HUES6 (cell line): ENCODE results near the gene DISC1.

Source experiments
- H3K27ac ChIP-seq: 2 replicates; pipeline ENCODE4 v1.7.0; 2013; ENCODE audit warnings: low read depth, mild to moderate bottlenecking, low read length, inconsistent platforms
- H3K27me3 ChIP-seq: 2 replicates; pipeline ENCODE4 v1.6.1; 2013; ENCODE audit warnings: low read length; ENCODE audit not compliant: control insufficient read depth, insufficient read depth
- H3K36me3 ChIP-seq: 2 replicates; pipeline ENCODE4 v1.6.1; 2013; ENCODE audit warnings: low read length; ENCODE audit not compliant: control insufficient read depth, insufficient read depth
- H3K4me1 ChIP-seq: 2 replicates; pipeline ENCODE4 v1.6.1; 2013; ENCODE audit warnings: low read length; ENCODE audit not compliant: control insufficient read depth, insufficient read depth
- H3K4me3 ChIP-seq: 2 replicates; pipeline ENCODE4 v1.5.1; 2013; ENCODE audit warnings: low read depth, low read length
- H3K9ac ChIP-seq: one replicate; pipeline ENCODE4 v1.6.1; 2013; ENCODE audit warnings: mild to moderate bottlenecking, low read length
- H3K9me3 ChIP-seq: 2 replicates; pipeline ENCODE4 v1.6.1; 2013; ENCODE audit warnings: low read depth, low read length; ENCODE audit not compliant: control insufficient read depth, insufficient read depth

Gene DISC1

DNA sequence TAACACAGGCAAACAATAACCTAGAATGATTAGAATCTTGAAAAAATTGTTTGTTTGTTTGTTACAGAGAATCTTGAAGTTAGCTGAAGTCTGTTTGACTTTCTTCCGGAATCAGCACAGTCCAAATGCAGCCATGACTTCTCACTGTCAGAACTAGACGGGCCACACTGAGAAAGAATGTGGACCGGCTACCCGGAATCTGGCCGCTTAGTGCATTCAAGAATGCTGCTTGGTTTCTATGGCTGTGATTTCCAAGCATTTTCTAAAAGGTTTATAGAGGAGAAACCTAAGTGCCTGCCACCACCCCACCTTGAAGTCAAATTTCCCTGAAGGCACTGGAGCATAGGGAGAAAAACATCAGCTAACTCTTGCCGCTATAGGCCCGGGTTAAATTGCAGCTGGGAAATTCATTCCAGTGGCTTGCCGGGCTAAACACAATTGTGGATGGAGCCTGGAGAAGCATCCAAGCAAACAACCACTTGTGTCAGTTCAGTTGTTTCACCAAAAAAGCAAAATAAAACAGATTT, 231.1 kb downstream of the DISC1 start:
- no peaks in the 10 kb centered on the region for H3K27me3 ChIP-seq
- H3K9me3 ChIP-seq = no peaks in the 10 kb centered on the region
- no peak overlapping the region for H3K4me3 ChIP-seq
- no peak overlapping the region for H3K9ac ChIP-seq
- no peaks in the 10 kb centered on the region for H3K36me3 ChIP-seq
- H3K27ac ChIP-seq = no peak overlapping the region
- peaks cover 8% of the 10 kb centered on the region; the same call in 1 of the 2 replicates for H3K4me1 ChIP-seq

DNA sequence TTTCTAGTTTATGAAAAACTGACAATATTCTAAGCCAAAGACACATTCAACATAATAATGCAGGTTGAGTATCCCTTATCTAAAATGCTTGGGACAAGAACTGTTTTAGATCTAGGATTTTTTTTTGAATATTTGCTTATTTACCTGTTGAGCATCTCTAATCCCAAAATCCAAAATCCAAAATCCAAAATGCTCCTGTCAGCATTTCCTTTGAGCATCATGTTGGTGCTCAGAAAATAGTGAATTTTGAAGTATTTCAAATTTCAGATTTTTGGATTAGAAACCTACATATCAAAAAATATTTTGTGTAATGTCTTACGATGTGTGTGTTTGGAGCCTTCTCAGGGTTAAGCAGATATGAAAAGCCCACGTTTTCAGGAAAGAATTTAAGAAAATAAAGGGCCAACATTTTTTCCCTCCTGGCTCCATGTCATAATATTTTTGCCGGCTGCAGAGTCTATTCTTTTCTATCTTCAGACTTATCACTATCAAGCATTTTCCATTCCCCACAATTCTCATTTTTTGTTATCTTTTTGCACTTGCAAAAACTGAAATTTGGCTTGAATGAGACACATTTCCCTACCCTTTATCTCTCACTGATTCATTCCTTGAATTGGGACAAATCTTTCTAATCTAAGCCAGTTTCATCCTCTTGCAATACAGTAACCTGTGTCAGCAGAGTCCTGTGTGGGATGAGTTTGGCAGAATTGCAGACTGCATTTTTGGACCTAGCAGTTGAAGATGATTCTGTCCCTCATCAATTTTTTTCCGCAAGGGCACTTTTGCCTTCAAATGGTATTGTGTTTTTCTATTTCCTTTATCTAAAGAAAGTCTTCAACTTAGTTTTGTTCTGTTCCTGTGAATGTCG, 233.9 kb downstream of the DISC1 start:
- no peak overlapping the region for H3K4me3 ChIP-seq
- no peak overlapping the region for H3K27ac ChIP-seq
- H3K4me1 ChIP-seq = peaks cover 8% of the 10 kb centered on the region; the same call in 1 of the 2 replicates
- no peaks in the 10 kb centered on the region for H3K27me3 ChIP-seq
- H3K9me3 ChIP-seq = no peaks in the 10 kb centered on the region
- no peak overlapping the region for H3K9ac ChIP-seq
- no peaks in the 10 kb centered on the region for H3K36me3 ChIP-seq

DNA sequence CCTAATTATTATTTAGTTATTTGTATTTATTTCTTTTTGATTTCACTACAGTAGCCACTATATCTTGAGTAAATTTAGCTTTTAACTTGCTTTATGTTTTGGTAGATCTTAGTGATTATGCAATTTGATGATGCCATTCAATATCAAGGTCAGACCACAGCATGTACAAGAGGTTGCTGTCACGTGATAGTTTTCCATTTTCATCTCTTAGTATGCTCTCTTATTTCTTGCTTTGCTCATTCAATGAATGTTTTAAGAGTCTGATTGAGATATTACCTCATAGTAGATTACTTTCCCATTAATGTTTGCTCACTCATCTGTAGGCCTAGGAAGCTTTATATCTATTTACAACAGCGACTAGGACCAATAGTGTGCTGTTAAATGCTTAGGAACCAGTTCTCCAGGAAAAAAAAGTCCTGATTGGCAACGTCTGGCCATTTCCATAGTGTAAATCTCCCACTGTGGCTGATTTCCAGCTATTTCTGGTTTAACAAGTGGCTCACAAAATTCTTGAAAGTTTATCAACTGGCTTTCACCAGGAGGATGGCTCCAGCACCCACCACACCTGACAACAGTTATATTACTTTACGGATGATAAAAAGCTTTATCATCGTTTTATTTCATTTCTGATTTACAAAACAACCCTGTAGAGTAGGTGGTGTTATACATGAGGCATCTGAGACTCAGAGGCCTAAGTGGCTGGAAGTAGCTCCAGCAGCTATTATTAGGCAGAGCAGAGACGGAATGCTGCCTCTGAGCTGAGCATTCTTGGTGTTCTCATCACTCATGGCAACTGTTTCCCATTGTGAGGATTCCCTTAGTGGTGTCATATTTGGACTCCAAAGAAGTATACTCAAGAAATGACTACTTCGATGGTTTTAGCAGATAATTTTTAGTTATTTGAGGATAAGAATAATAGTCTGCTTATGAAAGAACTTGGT, 235.2 kb downstream of the DISC1 start:
- H3K4me3 ChIP-seq = no peak overlapping the region
- H3K9ac ChIP-seq = no peak overlapping the region
- H3K27ac ChIP-seq = no peak overlapping the region
- H3K4me1 ChIP-seq = peaks cover under 1% of the 10 kb centered on the region; the same call in 1 of the 2 replicates
- H3K9me3 ChIP-seq = no peaks in the 10 kb centered on the region
- H3K27me3 ChIP-seq = no peaks in the 10 kb centered on the region
- no peaks in the 10 kb centered on the region for H3K36me3 ChIP-seq

DNA sequence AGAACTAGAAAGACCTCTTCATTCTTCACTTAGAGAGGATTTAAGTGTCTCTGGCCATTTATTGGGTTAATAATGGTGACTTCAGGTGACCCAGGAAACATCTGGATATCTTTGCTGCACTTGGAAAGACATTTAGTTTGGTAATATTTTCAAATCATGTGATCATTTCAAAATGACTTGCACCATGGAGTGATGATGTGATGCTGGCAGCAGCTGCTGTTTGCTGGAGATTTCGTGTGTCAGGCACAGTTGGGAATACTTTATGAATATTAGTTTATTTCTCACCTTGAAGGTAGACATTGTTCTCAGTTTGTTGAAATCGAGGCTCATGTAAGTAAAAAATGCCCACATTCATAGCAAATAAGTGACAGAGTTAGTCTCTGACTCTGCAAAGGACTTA, 236.0 kb downstream of the DISC1 start:
- Histone ChIP-seq H3K9me3 (no peaks in the 10 kb centered on the region), H3K4me3 (no peak overlapping the region), H3K27ac (no peak overlapping the region), H3K27me3 (no peaks in the 10 kb centered on the region), H3K9ac (no peak overlapping the region), H3K36me3 (no peaks in the 10 kb centered on the region), H3K4me1 (peaks cover 6% of the 10 kb centered on the region; the same call in 1 of the 2 replicates)

DNA sequence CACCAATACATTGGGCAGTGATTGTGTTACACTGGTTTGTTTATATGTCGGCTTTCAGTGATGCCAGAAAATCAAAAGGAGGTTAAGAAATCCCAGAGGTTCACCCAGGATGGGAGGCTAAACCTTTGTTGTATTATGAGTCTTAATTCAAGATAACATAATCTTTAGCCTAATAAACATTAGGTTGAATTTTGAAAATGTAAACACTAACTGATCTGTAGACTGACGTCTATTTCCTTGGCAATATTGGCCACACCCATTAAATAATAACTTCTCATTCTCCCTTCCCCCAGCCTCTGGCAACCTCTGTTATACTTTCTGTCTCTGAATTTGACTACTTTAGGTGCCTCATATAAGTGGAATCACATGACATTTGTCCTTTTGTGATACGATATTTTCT, 238.7 kb downstream of the DISC1 start:
- no peak overlapping the region for H3K9ac ChIP-seq
- H3K36me3 ChIP-seq = no peaks in the 10 kb centered on the region
- H3K27me3 ChIP-seq = no peaks in the 10 kb centered on the region
- H3K4me3 ChIP-seq = no peak overlapping the region
- H3K9me3 ChIP-seq = no peaks in the 10 kb centered on the region
- peaks cover 11% of the 10 kb centered on the region; the same call in 1 of the 2 replicates for H3K4me1 ChIP-seq
- H3K27ac ChIP-seq = no peak overlapping the region

DNA sequence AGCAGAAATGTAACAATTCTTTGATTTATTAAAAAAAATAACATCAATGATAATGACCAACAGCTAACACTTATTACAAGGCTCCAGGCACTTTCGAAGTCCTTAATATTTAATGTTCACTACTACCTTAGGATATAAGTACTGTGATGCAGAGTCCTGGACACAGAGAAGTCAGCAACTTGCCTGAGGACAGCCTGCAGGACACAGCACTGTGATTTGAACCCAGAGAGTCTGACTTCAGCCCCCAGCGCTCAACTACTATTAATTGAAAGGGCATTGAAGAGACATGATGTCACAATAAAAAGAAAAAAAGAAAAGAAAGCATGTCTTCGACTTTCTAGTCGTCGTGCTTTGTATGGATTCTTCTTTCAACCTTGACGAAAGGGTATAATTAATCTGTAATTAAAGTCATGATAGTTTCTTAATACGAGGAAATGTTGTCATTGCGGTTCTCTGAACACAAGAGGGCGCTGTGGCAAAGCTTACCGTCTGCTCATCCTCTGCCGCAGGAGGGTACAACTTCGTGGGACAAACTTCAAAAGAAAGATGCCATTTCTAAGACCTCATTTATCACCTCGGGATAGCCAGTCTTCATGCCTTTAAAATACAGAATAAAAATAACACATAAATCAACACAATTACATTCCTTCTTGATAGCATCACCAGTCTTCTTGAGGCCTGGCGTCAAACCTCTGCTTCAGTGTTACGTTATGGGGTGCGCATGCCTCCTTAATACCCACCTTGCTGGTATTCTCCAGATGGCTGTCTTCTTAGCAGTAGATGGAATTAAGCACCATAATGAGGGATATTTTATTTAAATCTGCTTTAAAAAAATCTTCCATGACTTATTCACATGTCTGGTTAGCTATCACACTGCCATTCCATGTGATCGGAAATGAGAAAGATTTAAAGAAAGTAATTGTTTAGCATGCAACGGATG, 240.1 kb downstream of the DISC1 start:
- Histone ChIP-seq H3K27ac (no peak overlapping the region), H3K9me3 (no peaks in the 10 kb centered on the region), H3K36me3 (no peaks in the 10 kb centered on the region), H3K9ac (no peak overlapping the region), H3K27me3 (no peaks in the 10 kb centered on the region), H3K4me1 (peaks cover 11% of the 10 kb centered on the region; the same call in 1 of the 2 replicates), H3K4me3 (no peak overlapping the region)

DNA sequence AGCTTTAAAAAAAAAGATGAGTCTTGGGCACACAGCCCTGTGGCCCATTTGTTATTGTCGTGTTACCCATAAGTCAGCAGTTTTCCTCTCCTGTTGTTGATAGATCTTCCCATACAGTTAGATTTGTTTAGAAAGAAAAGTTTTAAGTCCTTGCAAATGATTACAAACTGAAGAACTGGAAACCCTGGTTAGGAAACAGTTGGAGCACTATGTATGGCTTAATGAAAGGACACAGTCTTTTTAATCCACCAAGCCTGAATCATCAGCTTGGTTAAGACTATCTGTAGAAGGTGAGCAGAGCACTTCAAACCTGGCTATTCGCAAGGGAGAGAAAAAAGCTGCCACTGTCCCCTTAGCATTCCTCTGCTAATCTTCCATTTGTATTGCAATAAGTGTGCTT, 241.0 kb downstream of the DISC1 start:
- no peak overlapping the region for H3K27ac ChIP-seq

DNA sequence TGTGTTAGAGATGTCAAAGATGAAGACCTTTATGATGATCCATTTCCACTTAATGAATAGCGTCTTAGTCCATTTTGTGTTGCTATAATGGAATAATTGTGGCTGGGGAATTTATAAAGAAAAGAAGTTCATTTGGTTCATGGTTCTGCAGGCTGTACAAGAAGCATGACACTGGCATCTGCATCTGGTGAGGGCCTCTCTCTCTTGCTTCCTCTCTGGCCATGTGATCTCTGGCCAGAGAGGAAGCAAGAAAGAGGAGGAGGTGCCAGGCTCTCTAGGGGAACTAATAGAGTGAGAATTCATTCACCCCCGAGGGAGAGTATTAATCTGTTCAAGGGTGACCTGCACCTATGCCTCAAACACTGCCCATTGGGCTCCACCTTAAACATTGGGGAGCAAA, 242.8 kb downstream of the DISC1 start:
- H3K4me1 ChIP-seq = peaks cover 11% of the 10 kb centered on the region; the same call in 1 of the 2 replicates
- H3K36me3 ChIP-seq = no peaks in the 10 kb centered on the region
- H3K27ac ChIP-seq = no peak overlapping the region
- no peaks in the 10 kb centered on the region for H3K27me3 ChIP-seq
- no peak overlapping the region for H3K4me3 ChIP-seq
- no peaks in the 10 kb centered on the region for H3K9me3 ChIP-seq
- H3K9ac ChIP-seq = no peak overlapping the region

More for the DNA sequence above, 241.0 kb downstream of the DISC1 start:
- Histone ChIP-seq H3K9me3 (no peaks in the 10 kb centered on the region), H3K36me3 (no peaks in the 10 kb centered on the region), H3K9ac (no peak overlapping the region), H3K4me1 (peaks cover 11% of the 10 kb centered on the region; the same call in 1 of the 2 replicates), H3K27me3 (no peaks in the 10 kb centered on the region), H3K4me3 (no peak overlapping the region)

DNA sequence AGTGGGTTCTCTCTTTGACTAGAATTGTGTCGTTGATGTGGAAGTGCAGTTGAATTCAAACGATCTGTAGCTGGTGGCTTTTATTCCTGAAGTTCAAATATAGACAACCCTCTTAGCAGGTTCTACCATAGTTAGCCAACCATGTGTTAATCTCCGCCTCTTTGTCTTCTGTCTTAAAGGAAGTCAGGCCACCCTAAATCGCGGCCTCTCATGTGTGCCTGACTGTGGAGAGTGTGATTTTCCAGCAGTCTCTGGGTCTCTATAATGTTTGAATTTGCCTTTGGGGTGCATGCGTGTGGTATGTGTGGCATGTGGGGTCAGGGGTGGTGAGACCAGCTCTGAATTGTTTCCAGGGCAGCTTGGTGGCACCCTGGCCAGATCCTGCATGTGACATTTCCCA, 244.9 kb downstream of the DISC1 start:
- no peaks in the 10 kb centered on the region for H3K36me3 ChIP-seq
- H3K4me1 ChIP-seq = peaks cover 11% of the 10 kb centered on the region; the same call in 1 of the 2 replicates
- peaks cover 12% of the 10 kb centered on the region; the same call in 1 of the 2 replicates for H3K9me3 ChIP-seq
- H3K27ac ChIP-seq = no peak overlapping the region
- no peaks in the 10 kb centered on the region for H3K27me3 ChIP-seq
- H3K4me3 ChIP-seq = no peak overlapping the region
- no peak overlapping the region for H3K9ac ChIP-seq

DNA sequence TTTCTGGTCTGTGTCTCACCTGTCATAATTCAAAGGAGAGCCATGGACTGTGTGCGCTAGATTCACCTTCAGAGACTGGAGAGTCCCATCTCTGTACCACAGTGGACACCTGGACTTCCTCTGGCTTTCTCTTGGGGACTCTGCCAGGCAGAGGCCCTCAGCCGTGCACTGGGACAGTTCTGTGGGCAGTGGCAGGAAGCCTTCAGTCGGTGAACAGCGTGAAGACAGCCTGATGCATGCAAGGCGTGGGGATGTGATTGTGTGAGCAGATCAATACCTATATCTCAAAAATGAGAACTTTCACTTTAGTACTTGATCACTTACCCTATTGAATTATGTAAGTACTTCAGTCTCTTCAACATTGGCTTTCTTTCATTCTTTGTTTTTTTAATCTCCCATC, 245.3 kb downstream of the DISC1 start:
- Histone ChIP-seq H3K9ac (no peak overlapping the region), H3K36me3 (no peaks in the 10 kb centered on the region), H3K27me3 (no peaks in the 10 kb centered on the region), H3K4me1 (peaks cover 10% of the 10 kb centered on the region; the same call in 1 of the 2 replicates), H3K9me3 (peaks cover 13% of the 10 kb centered on the region; the same call in 1 of the 2 replicates), H3K4me3 (no peak overlapping the region), H3K27ac (no peak overlapping the region)
